ENCODE results near the gene DCBLD2. TPM values are rescaled to one million over a fixed set of nuclear protein-coding genes. Genes with fewer than 3 reads are reported as not detected.

Gene DCBLD2
- total RNA-seq, 1 experiment from 2014 or later = 112 TPM

DNA sequence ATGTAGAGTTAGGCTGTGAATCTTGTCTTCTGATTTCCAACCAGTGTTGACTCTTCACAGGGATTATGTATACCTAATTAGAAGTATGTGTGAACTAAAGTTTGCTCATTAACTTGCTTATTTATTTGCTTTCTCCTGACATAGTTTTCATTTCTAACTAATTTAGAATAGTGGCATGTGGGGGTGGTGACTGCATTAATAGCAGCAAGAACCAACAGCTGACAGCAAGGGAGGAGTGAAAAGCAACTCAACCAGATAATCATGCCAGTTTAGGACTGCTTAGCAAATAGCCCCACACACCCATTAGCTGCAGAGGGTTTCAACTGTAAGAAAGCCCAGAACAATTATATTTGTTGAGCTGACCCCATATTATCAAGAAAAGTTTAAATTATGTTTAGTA lies 134.6 kb downstream of the DCBLD2 start:
- no peaks in the 10 kb centered on the region for H3K4me1 ChIP-seq (replicated peaks; ENCODE audit: insufficient read depth)

GRCh38 chr3:98765721-98766120 lies 135.8 kb downstream of the DCBLD2 start:
- no peak for DNase-seq
- POLR2A ChIA-PET (ENCODE audit: unreplicated experiment) = no interaction called here
- no peaks in the 10 kb centered on the region for H3K27me3 ChIP-seq (ENCODE audit: insufficient read depth, low read depth)
- no peaks in the 10 kb centered on the region for H3K4me1 ChIP-seq (replicated peaks; ENCODE audit: insufficient read depth)
- no peaks in the 10 kb centered on the region for H3K9me3 ChIP-seq (ENCODE audit: insufficient read depth, low read depth)
- intact Hi-C loops (cut with micrococcal nuclease; ENCODE audit: unreplicated experiment) = no loop called here
- H3K4me3 ChIP-seq = no peak overlapping the region
- H3K27ac ChIP-seq = no peak overlapping the region
- H3K79me2 ChIP-seq (ENCODE audit: low read depth) = no peaks in the 10 kb centered on the region
- H3K4me2 ChIP-seq = no peak overlapping the region
- H3K9me2 ChIP-seq (ENCODE audit: insufficient read depth) = no peaks in the 10 kb centered on the region
- CTCF ChIA-PET = no interaction called here
- H2AFZ ChIP-seq = no peak overlapping the region
- H3F3A ChIP-seq (ENCODE audit: insufficient read depth, low read depth) = no peaks in the 10 kb centered on the region
- BruUV-seq (replicated peaks) = no TSS peak
- H3K36me3 ChIP-seq (ENCODE audit: low read depth) = no peaks in the 10 kb centered on the region
- TF ChIP-seq, protein P1, sequence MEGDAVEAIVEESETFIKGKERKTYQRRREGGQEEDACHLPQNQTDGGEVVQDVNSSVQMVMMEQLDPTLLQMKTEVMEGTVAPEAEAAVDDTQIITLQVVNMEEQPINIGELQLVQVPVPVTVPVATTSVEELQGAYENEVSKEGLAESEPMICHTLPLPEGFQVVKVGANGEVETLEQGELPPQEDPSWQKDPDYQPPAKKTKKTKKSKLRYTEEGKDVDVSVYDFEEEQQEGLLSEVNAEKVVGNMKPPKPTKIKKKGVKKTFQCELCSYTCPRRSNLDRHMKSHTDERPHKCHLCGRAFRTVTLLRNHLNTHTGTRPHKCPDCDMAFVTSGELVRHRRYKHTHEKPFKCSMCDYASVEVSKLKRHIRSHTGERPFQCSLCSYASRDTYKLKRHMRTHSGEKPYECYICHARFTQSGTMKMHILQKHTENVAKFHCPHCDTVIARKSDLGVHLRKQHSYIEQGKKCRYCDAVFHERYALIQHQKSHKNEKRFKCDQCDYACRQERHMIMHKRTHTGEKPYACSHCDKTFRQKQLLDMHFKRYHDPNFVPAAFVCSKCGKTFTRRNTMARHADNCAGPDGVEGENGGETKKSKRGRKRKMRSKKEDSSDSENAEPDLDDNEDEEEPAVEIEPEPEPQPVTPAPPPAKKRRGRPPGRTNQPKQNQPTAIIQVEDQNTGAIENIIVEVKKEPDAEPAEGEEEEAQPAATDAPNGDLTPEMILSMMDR (conservative IDR thresholded peaks at IDR 0.05) = no peak
- TF ChIP-seq EZH2 (IDR thresholded peaks at IDR 0.05; ENCODE audit: low read depth) = no peak
- no peaks in the 10 kb centered on the region for H4K20me1 ChIP-seq (ENCODE audit: insufficient read depth)

More for the DNA sequence above, 134.6 kb downstream of the DCBLD2 start:
- Histone ChIP-seq H2AFZ (no peak overlapping the region), H3K4me2 (no peak overlapping the region), H3K27me3 (ENCODE audit: insufficient read depth, low read depth) (no peaks in the 10 kb centered on the region), H3K4me3 (no peak overlapping the region), H3K27ac (no peak overlapping the region), H3F3A (ENCODE audit: insufficient read depth, low read depth) (no peaks in the 10 kb centered on the region), H3K36me3 (ENCODE audit: low read depth) (no peaks in the 10 kb centered on the region), H4K20me1 (ENCODE audit: insufficient read depth) (no peaks in the 10 kb centered on the region), H3K79me2 (ENCODE audit: low read depth) (no peaks in the 10 kb centered on the region), H3K9me2 (ENCODE audit: insufficient read depth) (no peaks in the 10 kb centered on the region), H3K9me3 (ENCODE audit: insufficient read depth, low read depth) (no peaks in the 10 kb centered on the region)
- POLR2A ChIA-PET (ENCODE audit: unreplicated experiment) = no interaction called here
- DNase-seq = no peak
- BruUV-seq (replicated peaks) = no TSS peak
- CTCF ChIA-PET = no interaction called here
- intact Hi-C loops (cut with micrococcal nuclease; ENCODE audit: unreplicated experiment) = no loop called here
- TF ChIP-seq, protein P1 (conservative IDR thresholded peaks at IDR 0.05) = no peak
- TF ChIP-seq EZH2 (IDR thresholded peaks at IDR 0.05; ENCODE audit: low read depth) = no peak

GRCh38 chr3:98764472-98764884 lies 137.0 kb downstream of the DCBLD2 start:
- intact Hi-C loops (cut with micrococcal nuclease; ENCODE audit: unreplicated experiment) = no loop called here
- CTCF ChIA-PET = no interaction called here
- no peak for TF ChIP-seq EZH2 (IDR thresholded peaks at IDR 0.05; ENCODE audit: low read depth)
- TF ChIP-seq, protein P1 (conservative IDR thresholded peaks at IDR 0.05) = no peak
- Histone ChIP-seq H3K27me3 (ENCODE audit: insufficient read depth, low read depth) (no peaks in the 10 kb centered on the region), H3K4me1 (replicated peaks; ENCODE audit: insufficient read depth) (no peaks in the 10 kb centered on the region), H2AFZ (no peak overlapping the region), H3K4me3 (no peak overlapping the region), H3F3A (ENCODE audit: insufficient read depth, low read depth) (no peaks in the 10 kb centered on the region), H3K36me3 (ENCODE audit: low read depth) (no peaks in the 10 kb centered on the region), H3K27ac (no peak overlapping the region), H3K79me2 (ENCODE audit: low read depth) (no peaks in the 10 kb centered on the region), H3K9me2 (ENCODE audit: insufficient read depth) (no peaks in the 10 kb centered on the region), H3K4me2 (no peak overlapping the region), H3K9me3 (ENCODE audit: insufficient read depth, low read depth) (no peaks in the 10 kb centered on the region), H4K20me1 (ENCODE audit: insufficient read depth) (no peaks in the 10 kb centered on the region)
- POLR2A ChIA-PET (ENCODE audit: unreplicated experiment) = no interaction called here
- BruUV-seq (replicated peaks) = no TSS peak
- no peak for DNase-seq
